Head of caudate nucleus (tissue), 42 donors: Measurements from ENCODE around the gene PPM1M.
"Not testable (repeated sequence)": the region's sequence is repeated elsewhere in the genome, so short reads cannot be mapped to it uniquely, and the experiment has no call there.

Experiments used
- DNase-seq, 42 donors: peaks; one replicate each; pipeline versions ENCODE4 v3.0.0 to v3.0.0-alpha.2; 2020 to 2021; ENCODE audit warnings: mixed read lengths in 7 of 42
- intact Hi-C: fragments of 100-400 bp; cut with DNase I; formaldehyde crosslinking; loops from one replicate; pipeline ENCODE4 v1.15.0; 2022

The PPM1M gene

DNA sequence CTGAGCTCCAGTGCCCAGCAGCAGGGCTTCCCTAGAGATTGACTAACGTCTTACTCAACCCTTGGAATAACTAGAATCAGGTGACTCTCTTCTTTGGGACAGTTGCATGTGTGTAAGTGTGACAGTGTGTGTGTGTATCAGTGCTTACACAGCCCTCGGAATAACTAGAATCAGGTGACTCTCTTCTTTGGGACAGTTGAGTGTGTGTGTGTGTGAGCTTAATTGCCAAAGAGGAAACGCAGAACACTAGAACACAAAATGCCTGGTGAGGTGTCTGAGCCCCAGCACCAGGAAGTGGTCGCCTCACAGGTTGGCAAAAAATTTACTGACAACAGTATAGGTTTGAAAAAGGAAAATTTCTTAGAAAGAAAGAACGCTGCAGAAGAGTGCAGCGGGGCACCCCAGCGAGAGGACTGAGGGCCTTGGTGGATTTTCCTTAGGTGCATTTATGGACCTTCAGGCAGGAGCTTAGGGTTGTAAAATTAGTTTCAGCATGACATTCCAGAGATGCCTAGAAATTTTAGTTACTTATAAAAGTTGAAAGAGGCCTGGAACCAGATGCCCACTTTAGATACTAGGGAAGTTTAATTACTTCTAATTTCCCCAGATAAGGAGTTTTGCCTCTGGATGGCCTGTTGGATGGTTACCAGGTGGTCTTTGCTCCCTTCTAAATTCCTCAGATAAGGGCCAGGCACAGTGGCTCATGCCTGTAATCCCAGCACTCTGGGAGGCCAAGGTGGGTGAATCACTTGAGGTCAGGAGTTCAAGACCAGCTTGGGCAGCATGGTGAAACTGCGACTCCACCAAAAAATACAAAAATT lies 36.6 kb downstream of the PPM1M start:
- intact Hi-C loops, result no loop called here

DNA sequence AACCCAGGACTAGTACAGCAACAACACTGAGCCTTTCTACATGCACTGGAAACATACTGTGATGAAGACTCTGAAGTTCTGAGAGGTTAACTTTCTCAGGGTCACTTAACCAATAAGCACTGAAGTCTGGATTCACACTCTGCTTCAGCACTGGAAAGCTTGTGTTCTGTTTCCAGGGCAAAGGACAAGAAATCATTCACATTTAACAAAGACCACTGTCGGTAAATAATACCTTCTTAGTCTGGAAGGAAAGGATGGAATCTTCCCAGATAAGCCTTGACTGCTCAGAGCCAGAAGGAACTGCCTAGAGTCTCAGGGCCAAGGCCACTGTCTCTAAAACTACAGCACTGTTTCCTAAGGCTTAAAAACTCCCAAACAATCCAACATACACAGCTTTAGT lies 37.7 kb downstream of the PPM1M start:
- intact Hi-C loops, result no loop called here

More for the DNA sequence above, 36.6 kb downstream of the PPM1M start:
- DNase-seq, result peak in 4 of 42 donors; percentile 2 to 27 (median 20)

DNA sequence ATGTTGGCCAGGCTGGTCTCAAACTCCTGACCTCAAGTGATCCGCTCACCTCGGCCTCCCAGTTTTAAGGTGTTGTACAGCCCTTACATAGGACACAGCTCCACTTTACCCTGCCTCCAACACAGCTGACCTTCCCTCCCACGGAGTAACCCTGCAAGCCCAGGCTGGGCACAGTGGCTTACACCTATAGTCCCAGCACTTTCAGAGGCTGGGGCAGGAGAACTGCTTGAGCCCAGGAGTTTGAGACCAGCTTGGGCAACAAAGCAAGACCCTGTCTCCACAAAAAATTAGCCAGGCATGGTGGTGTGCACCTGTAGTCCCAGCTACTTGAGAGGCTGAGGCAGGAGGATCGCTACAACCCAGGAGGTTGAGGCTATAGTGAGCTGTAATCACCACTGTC lies 38.5 kb downstream of the PPM1M start:
- intact Hi-C loops, result not testable (repeated sequence)
- peak in 3 of 42 donors; percentile 2 to 12 (median 7) for DNase-seq

More for the DNA sequence above, 37.7 kb downstream of the PPM1M start:
- DNase-seq, result peak in 1 of 42 donors; percentile 10

DNA sequence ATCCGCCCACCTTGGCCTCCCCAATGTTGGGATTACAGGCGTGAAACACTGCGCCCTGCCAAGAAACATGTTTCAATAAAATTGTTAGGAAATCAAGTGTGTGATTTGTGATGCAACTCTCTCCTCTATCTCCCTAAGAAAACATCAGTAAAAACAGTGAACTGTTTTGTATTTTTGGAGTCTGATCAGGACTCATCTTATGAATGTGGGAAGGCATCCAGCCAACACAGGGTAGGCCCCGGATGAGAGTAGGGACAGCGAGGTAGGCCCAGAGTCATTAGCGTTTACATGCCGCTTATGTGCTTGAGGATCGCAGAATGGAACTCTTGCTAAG lies 41.2 kb downstream of the PPM1M start:
- intact Hi-C loops, result no loop called here
- DNase-seq, result peak in 4 of 42 donors; percentile 4 to 24 (median 12)

DNA sequence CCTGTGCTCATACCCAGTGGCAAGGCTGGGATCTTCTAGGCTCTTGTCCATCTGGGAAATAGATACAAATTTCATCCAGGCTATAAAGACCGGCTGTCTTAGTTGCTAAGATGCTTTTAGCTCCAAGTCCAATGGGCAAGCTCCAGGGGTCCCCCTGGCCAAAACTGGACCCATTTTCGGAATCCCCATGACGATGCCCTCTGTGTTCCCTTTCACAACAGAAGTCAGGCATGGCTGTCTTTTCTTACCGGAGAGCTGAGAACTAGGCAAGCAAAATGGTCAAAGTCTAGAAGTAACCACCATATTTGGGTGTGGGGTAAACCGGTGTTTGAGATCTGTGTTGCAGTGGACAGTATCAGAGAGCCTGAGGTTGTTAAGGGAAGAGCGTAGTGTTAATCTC lies 43.1 kb downstream of the PPM1M start:
- DNase-seq, result peak in 1 of 42 donors; percentile 24
- intact Hi-C loops, result no loop called here

DNA sequence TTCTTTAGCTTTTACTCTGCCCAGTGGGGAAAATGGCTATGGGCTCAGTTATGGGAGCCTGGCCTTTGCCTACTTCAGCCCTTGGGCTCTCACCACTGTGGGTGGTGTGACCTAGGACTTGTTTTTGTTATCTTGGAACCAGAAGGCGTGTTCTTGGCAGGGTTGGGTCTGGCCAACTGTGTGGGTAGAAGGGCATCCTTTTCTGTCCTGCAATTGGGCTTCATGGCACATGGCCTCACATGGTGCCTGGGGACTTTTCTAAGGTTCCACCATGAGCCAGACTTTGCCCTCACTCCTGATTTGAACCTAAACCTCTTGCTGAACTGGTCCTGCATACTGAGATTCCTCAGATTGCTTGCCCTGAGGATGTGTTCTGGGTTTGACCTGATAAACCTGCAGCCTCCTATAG lies 43.8 kb downstream of the PPM1M start:
- DNase-seq, result peak in 1 of 42 donors; percentile 17

DNA sequence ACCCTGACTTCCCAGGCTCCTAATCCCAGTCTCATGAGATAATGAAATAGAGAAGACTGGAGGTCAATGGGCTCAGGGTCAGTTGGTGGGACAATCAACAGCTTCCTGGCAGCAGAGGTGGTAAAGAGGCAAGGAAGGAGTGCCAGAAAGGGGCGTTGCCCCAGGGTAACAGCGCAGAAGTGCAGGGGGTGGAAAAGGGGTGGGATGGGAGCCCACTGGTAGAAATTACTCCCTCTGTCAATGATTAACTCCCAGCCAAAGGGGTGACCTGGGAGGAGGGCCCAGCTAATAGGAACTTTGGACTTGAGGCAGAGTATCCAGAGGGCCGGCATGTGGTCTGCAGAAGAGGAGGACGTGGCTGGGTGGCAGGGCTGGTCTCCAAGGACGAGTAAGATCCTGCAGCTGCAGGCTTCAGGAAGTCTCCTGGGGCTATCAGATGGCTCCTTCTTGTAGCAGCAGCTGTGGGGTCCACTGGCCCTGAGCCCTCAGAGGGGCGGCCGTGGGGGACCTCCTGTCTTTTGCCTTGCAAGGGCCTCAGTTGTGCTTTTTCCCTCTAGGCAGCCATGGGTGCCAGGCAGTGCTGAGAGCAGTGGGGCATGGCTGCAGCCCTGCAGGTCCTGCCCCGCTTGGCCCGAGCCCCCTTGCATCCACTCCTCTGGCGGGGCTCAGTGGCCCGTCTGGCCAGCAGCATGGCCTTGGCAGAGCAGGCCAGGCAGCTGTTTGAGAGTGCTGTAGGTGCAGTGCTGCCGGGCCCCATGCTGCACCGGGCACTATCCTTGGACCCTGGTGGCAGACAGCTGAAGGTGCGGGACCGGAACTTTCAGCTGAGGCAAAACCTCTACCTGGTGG lies 44.4 kb downstream of the PPM1M start:
- peak in 1 of 42 donors; percentile 28 for DNase-seq
- intact Hi-C loops, result loop anchor here (10.0 kb wide), 1 partner anchor 115 kb away; no protein-coding TSS in a partner anchor

More for the DNA sequence above, 43.8 kb downstream of the PPM1M start:
- intact Hi-C loops, result no loop called here

DNA sequence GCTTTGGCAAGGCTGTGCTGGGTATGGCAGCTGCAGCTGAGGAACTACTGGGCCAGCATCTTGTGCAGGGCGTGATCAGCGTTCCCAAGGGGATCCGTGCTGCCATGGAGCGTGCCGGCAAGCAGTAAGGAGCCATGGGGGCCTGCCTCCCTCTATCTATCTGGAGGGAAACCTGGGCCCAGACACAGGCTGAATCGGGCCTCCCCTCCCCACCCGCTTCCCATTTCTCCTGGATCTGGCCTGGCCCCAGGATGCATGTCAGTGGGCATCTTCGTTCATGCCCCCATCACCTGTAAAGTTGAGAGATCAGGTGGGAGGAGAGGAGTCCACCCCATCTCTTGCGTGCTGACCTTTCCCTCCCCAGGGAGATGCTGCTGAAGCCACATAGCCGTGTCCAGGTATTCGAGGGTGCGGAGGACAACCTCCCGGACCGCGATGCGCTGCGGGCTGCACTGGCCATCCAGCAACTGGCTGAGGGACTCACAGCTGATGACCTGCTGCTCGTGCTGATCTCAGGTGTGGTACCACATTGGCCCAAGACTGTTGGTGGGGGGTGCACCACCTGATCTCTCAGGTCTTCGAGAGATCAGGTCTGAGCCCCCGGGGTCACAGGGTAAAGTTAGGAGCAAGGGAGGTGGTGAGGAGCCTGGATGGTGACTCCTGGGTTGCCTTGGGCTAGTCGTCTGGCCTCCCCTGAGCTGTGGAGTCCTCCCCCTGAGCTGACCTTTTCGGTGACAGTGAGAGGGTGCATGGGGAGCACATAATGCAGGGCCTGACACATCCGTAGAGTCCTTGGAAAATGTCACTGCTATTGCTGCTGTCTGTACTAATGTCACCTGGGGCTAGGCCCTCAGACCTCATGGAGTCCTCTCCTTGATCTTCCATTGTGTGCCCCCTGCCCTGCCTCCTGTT lies 45.3 kb downstream of the PPM1M start:
- intact Hi-C loops, result loop anchor here (10.0 kb wide), 1 partner anchor 114 kb away; no protein-coding TSS in a partner anchor
- peak in 1 of 42 donors; percentile 6 for DNase-seq

DNA sequence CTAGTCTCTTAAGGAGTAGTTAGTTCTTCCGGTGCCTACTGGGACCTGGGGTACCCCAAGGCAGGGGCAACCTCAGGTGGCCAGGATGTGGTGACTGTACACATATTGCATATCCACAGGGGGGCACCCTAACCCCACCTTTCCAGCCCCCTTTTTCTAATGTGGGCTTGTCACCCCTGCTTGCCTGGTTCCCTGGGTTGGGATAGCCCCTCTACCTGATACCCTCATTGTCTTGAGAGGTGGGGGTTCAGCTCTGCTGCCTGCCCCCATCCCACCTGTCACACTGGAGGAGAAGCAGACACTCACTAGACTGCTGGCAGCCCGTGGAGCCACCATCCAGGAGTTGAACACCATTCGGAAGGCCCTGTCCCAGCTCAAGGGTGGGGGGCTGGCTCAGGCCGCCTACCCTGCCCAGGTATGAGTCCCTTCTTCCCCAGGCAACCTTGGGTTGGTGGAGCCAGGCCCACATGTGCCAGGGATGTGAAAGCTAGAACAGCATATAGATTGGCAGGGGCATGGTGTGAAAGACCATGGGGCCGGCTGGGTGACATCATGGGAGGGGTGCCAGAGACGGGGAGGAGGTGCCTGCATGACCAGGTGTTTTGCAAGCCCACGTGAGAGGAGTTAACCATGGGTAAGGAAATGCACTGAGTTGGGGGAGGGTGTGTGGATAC lies 46.1 kb downstream of the PPM1M start:
- intact Hi-C loops, result loop anchor here (10.0 kb wide), 1 partner anchor 113 kb away; no protein-coding TSS in a partner anchor
- DNase-seq, result peak in 22 of 42 donors; percentile 22 to 59 (median 35)

DNA sequence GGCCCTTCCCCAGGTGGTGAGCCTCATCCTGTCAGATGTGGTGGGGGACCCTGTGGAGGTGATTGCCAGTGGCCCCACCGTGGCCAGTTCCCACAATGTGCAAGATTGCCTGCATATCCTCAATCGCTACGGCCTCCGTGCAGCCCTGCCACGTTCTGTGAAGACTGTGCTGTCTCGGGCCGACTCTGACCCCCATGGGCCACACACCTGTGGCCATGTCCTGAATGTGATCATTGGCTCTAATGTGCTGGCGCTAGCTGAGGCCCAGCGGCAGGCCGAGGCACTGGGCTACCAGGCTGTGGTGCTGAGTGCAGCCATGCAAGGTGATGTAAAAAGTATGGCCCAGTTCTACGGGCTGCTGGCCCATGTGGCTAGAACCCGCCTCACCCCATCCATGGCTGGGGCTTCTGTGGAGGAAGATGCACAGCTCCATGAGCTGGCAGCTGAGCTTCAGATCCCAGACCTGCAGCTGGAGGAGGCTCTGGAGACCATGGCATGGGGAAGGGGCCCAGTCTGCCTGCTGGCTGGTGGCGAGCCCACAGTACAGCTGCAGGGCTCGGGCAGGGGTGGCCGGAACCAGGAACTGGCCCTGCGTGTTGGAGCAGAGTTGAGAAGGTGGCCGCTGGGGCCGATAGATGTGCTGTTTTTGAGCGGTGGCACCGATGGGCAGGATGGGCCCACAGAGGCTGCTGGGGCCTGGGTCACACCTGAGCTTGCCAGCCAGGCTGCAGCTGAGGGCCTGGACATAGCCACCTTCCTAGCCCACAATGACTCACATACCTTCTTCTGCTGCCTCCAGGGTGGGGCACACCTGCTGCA lies 46.9 kb downstream of the PPM1M start:
- intact Hi-C loops, result loop anchor here (10.0 kb wide), 1 partner anchor 112 kb away; no protein-coding TSS in a partner anchor
- no peak for DNase-seq

DNA sequence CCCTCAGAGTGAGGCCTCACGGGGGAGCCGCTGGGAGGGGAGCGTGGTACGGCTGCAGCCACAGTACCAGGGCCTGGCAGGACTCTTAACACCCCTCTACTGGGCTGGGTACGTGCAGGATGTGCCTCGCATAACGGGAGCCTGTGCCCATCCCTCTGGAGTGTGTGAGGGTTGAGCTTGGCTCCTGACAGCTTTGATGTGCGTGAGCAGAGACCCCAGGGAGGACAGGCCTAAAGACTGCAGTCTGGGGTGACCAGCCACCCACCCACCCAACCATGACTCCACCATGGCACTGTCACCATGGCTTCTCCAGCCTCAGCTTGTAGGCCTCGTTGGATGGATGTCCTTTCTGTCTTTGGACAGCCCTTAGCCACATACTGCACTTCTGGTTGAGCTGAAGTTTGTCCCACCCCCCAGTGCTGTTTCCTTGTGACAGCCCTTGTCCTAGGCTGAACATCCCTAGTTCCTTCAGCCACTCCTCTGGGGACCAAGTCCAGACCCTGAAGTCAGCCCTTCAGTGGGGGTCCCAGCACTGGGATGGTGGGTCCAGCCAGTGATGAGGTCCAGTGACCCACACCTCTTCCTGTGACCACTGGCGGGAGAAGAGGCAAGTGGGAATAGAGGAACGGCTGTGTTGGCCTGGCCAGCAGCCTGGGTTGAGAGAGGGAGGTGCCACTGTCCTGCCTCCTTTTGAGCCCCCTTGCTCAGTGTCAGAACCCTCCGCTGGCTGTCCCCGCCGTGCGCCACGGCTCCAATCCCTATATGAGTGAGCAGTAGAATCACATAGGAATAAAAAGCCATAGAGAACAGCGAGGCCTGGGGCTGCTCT lies 48.1 kb downstream of the PPM1M start:
- DNase-seq, result no peak
- intact Hi-C loops, result loop anchor here (10.0 kb wide), 1 partner anchor 111 kb away; no protein-coding TSS in a partner anchor

DNA sequence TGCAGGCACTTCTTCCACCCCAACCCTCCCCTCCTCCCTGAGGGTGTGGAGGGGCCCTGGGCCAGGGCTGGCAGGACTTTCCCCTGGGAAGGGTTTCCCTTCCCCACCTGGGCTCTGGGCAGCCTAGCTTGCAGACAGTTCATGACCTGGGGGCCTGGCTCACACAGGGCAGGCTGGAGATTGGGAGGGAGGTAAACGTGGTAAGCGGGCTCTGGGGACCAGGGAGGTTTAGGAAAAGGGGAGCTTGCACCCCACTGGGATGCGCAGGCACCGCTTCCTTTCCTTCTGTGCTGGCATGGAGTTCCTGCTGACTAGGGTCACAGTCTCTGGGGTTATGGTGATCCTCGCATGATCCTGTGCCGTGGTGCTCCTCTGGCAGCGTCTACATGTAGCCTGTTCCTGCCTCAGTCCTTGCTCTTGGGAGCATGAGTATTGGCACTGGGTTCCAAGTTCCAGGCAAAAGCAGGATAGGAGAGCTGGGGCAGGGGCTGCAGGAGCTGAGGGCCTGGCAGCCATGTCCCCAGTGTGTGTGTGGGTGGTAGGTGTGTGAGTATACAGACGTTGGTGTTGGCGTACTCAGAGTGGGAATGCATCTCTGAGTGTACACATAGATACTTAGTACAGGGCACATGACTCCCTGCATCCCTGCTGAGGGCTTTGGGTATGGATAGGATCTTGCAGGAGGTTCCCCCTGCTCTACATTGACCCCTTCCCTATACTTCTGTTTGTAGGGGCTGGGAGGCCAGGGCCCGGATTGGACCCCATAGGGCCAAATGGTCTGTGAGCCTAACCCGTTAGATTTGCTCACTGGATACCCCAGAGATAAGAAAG lies 49.0 kb downstream of the PPM1M start:
- DNase-seq, result no peak

DNA sequence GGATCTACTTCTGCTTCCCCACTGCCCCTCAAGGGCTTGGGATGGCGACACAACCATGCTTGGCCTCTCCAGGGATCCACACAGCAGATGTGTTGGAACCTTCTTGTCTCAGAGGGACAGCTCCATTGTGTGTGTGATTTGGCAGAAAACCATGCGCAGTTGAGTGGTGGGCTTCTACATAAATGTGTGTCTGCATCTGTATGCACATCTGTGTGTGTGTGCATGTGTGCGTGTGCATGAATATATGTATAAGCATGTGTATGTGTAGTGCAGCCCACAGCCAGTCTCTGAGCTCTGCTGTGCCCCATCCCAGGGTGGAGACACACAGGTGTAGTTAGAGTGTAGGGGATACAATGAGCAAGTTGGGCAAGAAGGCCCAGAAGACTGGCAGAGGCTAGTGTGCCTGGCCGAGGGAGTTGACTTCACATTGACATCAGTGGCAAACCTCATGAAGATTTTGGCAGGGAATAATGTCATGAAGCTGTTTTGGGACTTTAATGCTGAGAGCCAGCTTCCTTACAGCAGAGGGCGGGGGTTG lies 50.2 kb downstream of the PPM1M start:
- intact Hi-C loops, result loop anchor here (10.0 kb wide), 1 partner anchor 109 kb away; no protein-coding TSS in a partner anchor
- no peak for DNase-seq

More for the DNA sequence above, 49.0 kb downstream of the PPM1M start:
- intact Hi-C loops, result loop anchor here (10.0 kb wide), 1 partner anchor 110 kb away; no protein-coding TSS in a partner anchor

DNA sequence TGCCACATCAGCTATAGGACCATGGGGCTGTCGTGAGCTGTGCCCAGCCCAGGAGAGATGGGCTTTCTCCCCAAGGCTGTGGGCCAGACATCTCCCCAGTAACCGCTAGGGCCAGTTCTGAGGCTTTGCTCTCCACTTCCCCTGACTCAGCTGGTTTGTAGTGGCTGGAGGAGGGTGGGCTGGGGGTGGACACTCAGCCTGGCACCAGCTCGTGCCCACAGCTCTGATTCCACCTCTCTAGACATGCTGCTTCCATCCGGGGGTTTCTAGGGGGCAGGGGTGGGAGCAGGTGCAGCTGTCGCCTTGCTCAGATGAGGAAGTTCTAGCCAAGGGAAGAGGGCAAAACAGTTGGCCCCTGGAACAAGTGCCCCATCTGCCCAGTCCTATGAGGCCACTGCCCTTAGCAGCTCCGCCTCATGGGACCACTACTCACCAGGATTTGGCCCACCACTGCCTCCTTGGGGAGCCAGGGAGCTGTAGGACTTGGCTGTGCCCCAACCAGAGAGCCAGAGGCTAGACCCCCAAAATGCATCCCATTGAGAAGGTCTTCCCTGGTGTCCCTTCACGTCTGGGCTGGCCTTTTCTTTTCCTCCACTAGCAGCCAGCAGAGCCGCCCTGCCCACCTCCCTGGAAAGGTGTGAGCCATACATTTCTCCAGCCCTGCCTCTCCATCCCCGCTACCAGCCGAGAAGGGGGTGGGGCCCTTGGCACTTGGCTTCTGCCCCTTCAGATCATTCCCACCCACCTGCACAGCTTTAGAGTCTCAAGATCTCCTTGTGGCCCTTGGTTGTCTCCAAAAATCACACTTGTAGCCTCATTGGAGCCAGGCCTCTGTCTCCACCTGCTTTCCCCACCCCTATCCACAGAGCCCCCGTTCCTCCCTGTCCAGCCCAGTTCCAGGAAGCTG lies 51.9 kb downstream of the PPM1M start:
- intact Hi-C loops, result loop anchor here (10.0 kb wide), 1 partner anchor 107 kb away; no protein-coding TSS in a partner anchor
- no peak for DNase-seq
